Measurements from ENCODE around the gene ZNF273.
"Not testable (repeated sequence)": the region's sequence is repeated elsewhere in the genome, so short reads cannot be mapped to it uniquely, and the experiment has no call there.

Gene ZNF273

GRCh38 chr7:64888901-64889685, 14.0 kb upstream of the ZNF273 start:
- DNase-seq (ENCODE audit: low read depth, low spot score), result no peak

- DNase-seq (ENCODE audit: low read depth, low spot score), result no peak
Observed at GRCh38 chr7:64889686-64890162, 13.3 kb upstream of the ZNF273 start.

GRCh38 chr7:64890273-64890672, 12.8 kb upstream of the ZNF273 start:
- DNase-seq (ENCODE audit: low read depth, low spot score), result not testable (repeated sequence)

- DNase-seq (ENCODE audit: low read depth, low spot score), result no peak
Observed at GRCh38 chr7:64890761-64891362, 12.2 kb upstream of the ZNF273 start.

- DNase-seq (ENCODE audit: low read depth, low spot score), result not testable (repeated sequence)
Observed at GRCh38 chr7:64891363-64892081, 11.6 kb upstream of the ZNF273 start.

GRCh38 chr7:64892116-64892515, 11.0 kb upstream of the ZNF273 start:
- DNase-seq (ENCODE audit: low read depth, low spot score), result no peak

GRCh38 chr7:64892666-64893309, 10.3 kb upstream of the ZNF273 start:
- DNase-seq (ENCODE audit: low read depth, low spot score), result no peak

- DNase-seq (ENCODE audit: low read depth, low spot score), result no peak
Observed at GRCh38 chr7:64893401-64893800, 9.7 kb upstream of the ZNF273 start.

GRCh38 chr7:64902461-64902805, 640 bp upstream of the ZNF273 start:
- not testable (repeated sequence) for DNase-seq (ENCODE audit: low read depth, low spot score)

GRCh38 chr7:64904008-64904407, 935 bp downstream of the ZNF273 start:
- DNase-seq (ENCODE audit: low read depth, low spot score), result no peak

GRCh38 chr7:64905133-64905532, 2.1 kb downstream of the ZNF273 start:
- no peak for DNase-seq (ENCODE audit: low read depth, low spot score)

GRCh38 chr7:64905547-64905946, 2.5 kb downstream of the ZNF273 start:
- no peak for DNase-seq (ENCODE audit: low read depth, low spot score)

GRCh38 chr7:64907641-64908326, 4.7 kb downstream of the ZNF273 start:
- no peak for DNase-seq (ENCODE audit: low read depth, low spot score)

GRCh38 chr7:64908358-64908757, 5.3 kb downstream of the ZNF273 start:
- no peak for DNase-seq (ENCODE audit: low read depth, low spot score)

GRCh38 chr7:64914557-64914956, 11.5 kb downstream of the ZNF273 start:
- DNase-seq (ENCODE audit: low read depth, low spot score), result no peak

- not testable (repeated sequence) for DNase-seq (ENCODE audit: low read depth, low spot score)
Observed at GRCh38 chr7:64915301-64915700, 12.2 kb downstream of the ZNF273 start.

- not testable (repeated sequence) for DNase-seq (ENCODE audit: low read depth, low spot score)
Observed at GRCh38 chr7:64928252-64929187, 25.4 kb downstream of the ZNF273 start.

GRCh38 chr7:64934478-64934877, 31.4 kb downstream of the ZNF273 start:
- DNase-seq (ENCODE audit: low read depth, low spot score), result no peak

GRCh38 chr7:64938540-64938939, 35.5 kb downstream of the ZNF273 start:
- DNase-seq (ENCODE audit: low read depth, low spot score), result no peak

GRCh38 chr7:64940021-64940420, 36.9 kb downstream of the ZNF273 start:
- not testable (repeated sequence) for DNase-seq (ENCODE audit: low read depth, low spot score)
